Transverse colon (tissue), 3 donors: ENCODE measurements around the gene ENTPD1.

Experiments used
- POLR2A ChIP-seq: fragments of 450-650 bp; IDR thresholded peaks from one replicate; pipeline ENCODE4 v1.6.1; 2016; ENCODE audit warnings: antibody characterized with exemption, mild to moderate bottlenecking, moderate library complexity
- TF ChIP-seq, protein P1 (sequence below), 5 experiments: fragments of 200-600 bp in 3 of 5; fragments of 450-650 bp in 2 of 5; sonication (generic) in 3 of 5; IDR thresholded peaks; 1 replicate in 2 of 5; 2 replicates in 3 of 5; pipeline ENCODE4 v1.5.1; 2016 to 2017; ENCODE audit warnings: antibody characterized with exemption in 5 of 5, inconsistent platforms in 3 of 5, mild to moderate bottlenecking in 2 of 5, moderate library complexity in 1 of 5

DNA sequence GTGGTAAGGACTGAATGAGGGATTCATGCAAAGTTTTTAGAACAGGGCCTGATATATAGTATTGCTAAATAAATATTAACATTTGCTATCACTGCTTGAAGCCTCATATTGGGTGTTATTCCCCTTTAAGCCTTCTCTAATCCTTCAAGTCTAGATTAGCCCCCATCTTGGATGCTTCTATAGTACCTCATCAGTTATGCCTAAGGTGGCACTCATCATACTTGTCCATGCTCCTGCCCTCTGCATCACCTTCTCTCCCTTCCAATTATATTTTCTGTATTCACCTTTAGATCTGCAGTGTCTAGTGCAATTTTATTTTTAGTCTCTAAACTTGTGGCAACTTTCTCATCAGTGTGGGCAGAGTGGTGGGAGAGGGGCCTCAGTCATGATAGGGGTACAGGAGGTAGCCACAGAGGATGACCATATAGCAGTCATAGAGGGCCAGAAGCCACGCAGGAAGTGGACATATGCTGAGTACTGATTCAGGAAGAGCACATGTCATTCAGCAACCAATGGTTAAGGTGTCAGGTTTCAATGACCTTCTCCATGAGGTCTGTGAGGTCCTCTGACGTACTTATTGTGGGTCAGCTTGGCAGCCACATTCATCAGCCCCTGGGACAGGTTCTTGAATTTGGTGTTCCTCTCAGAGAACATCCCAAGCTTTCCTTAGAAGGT, 2.5 kb downstream of the ENTPD1 start:
- TF ChIP-seq, protein P1, sequence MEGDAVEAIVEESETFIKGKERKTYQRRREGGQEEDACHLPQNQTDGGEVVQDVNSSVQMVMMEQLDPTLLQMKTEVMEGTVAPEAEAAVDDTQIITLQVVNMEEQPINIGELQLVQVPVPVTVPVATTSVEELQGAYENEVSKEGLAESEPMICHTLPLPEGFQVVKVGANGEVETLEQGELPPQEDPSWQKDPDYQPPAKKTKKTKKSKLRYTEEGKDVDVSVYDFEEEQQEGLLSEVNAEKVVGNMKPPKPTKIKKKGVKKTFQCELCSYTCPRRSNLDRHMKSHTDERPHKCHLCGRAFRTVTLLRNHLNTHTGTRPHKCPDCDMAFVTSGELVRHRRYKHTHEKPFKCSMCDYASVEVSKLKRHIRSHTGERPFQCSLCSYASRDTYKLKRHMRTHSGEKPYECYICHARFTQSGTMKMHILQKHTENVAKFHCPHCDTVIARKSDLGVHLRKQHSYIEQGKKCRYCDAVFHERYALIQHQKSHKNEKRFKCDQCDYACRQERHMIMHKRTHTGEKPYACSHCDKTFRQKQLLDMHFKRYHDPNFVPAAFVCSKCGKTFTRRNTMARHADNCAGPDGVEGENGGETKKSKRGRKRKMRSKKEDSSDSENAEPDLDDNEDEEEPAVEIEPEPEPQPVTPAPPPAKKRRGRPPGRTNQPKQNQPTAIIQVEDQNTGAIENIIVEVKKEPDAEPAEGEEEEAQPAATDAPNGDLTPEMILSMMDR (IDR thresholded peaks at IDR 0.05) = no peak
- no peak for TF ChIP-seq POLR2A
